CD4-positive, alpha-beta T cell treated with Interleukin-17A for 1 hour (primary cell): ENCODE data around the gene MC1R.
"Not testable (repeated sequence)": the region's sequence is repeated elsewhere in the genome, so short reads cannot be mapped to it uniquely, and the experiment has no call there.

Experiments used
- DNase-seq: peaks from one replicate; pipeline ENCODE4 v3.0.0-alpha.2; 2020

The MC1R gene

DNA sequence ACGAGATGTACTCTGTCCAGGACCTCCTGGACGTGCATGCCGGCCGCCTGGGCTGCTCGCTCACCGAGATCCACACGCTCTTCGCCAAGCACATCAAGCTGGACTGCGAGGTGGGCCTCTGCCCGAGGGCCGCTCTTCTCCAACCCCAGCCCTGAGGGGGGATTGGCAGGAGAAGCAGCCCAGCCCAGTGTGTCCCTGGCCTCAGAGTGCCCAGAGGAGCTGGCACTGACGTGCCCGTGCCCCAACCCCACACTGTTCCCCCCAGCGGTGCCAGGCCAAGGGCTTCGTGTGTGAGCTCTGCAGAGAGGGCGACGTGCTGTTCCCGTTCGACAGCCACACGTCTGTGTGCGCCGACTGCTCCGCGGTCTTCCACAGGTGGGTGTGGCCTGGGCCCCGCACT is 45.5 kb downstream of the MC1R start:
- no peak for DNase-seq

DNA sequence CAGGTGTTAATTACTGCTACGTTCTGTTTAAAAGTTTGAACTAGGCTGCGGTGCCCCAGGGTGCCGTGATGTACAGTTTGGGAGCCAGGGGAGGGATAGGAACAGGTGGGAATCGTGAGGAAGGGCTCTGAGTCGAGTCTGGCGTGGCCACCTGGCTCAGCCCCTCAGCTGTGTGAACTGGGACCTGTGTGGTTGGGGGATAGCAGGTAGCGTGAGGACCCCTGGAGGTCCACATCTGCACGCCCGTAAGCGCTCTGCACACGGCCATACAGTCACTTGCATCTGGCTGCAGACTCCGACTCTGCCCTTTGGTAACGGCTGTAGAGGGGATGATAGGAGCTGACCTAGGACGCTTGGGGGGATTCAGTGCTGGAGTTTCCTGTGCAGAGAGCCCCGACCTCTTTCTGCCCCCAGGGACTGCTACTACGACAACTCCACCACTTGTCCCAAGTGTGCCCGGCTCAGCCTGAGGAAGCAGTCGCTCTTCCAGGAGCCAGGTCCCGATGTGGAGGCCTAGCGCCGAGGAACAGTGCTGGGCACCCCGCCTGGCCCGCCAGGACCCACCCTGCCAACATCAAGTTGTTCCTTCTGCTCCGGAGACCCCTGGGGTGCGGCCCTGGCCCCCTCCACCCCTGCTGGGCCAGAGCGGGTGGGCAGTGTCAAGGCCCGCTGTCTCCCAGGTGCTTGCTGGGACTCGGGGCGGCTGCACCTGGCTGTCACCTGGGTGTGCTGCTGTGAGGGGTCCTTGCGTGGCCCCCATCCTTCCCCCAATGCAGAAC is 47.0 kb downstream of the MC1R start:
- DNase-seq = no peak

DNA sequence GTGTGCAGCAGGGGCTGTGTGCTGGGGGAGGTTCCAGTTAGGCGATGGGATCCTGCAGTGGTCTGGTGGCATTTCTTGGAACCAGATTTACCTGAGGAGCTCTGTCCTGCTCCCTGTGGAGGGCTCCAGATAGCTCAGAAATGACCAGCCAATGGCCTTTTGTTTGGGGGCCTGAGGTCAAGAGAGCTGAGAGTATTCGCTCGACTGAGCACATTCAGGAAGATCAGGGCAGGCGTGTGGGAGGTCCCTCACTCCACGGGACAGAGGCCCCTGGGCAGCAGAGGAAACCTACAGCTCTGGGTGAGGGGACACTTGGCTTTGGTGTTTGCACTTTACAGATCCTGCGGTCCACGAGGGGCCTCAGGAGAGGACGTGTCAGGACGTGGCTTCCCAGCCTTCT is 48.1 kb downstream of the MC1R start:
- DNase-seq = no peak

DNA sequence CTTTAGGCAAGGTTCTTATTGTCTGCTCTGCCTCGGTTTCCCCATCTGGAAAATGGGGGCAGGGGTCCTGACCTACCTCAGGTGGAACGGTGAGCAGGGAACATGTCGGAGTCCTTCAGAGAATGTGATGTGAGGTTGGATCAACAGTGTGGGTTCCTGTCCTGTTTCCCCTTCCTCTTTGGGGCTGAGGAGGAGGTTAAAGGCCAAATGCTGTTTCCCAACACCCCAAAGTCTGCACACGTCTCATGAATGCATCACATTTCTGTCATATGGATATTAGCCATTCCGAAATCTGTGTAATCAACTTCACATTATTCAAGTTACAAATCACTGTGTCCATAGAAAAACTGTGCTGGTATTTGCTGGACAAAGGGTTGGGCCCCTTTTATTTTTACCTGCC is 48.8 kb downstream of the MC1R start:
- not testable (repeated sequence) for DNase-seq

DNA sequence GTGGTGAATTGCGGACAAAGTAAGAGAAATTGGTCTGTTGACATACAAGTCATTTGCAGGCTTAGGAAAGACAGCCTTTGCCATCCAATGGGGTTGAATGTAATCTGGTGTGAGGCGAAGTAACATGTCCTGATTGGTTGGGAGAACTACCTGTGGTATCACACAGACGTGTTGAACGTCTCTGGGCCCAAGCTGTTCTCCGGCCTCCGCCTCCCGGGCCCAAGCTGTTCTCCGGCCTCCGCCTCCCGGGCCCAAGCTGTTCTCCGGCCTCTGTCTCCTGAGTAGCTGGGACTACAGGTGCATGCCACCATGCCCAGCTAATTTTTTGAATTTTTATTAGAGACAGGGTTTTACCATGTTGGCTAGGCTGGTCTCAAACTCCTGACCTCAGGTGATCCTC is 49.4 kb downstream of the MC1R start:
- not testable (repeated sequence) for DNase-seq

DNA sequence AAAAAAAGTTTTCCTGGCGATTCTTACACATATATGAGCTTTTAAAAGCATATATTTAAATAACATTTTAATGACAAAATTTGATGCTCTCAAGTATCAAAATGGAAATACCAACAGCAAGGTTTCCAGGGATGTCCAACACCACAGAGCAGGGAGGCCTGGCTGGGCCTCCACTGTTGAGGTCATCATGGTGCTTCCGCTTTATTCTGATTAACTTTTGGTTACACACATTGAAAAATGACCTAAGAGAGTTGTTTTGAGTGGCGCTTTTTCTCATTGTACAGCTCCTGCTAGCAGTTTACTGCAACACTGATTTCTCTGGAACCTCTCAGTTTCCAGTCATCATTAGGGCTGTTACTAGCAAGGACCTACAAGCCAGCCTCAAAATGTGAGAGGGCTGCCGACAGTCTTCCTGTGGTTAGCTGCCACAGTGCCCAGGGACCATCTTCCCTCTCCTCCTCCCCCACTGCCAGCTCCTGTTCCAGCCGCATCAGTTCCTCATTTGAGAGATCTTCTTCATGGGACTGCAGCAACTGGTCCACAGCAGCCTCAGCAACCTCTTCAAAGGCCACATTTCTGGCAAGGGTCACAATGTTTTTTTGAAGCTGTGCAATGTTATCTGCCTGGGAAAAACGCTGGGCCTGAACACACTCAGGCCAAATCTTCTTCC is 51.2 kb downstream of the MC1R start:
- DNase-seq = no peak
